A673 (cell line): ENCODE results near the gene WDR59. TPM values are rescaled to one million over a fixed set of nuclear protein-coding genes. Genes with fewer than 3 reads are reported as not detected.

ENCODE experiments used
- BruUV-seq: library from RNA; stranded (reverse); fragments of 400-500 nt; replicated peaks from 2 replicates; lab custom pipeline; 2021; lab: Mats Ljungman, UMichigan
- CTCF ChIA-PET: fragments of 300-600 bp; sonication (Branson Sonifier 250); formaldehyde crosslinking; loops from one replicate; lab custom pipeline; 2022; ENCODE audit warnings: antibody characterized with exemption; lab: Charles Lee
- POLR2A ChIA-PET: fragments of 300-600 bp; sonication (Branson Sonifier 250); formaldehyde crosslinking; loops from one replicate; lab custom pipeline; 2022; ENCODE audit warnings: antibody characterized with exemption; ENCODE audit not compliant: low non-redundant PET; lab: Charles Lee
- DNase-seq: peaks from one replicate; pipeline ENCODE4 v3.0.0-alpha.2; 2015; ENCODE audit warnings: low spot score
- H3K27ac ChIP-seq: fragments of 200-600 bp; sonication (generic); 2 replicates; pipeline ENCODE4 v1.5.1; 2016; ENCODE audit warnings: mixed run types, low read depth, mild to moderate bottlenecking, mixed read lengths, antibody characterized with exemption, low read length; ENCODE audit not compliant: poor library complexity, severe bottlenecking
- H3K27me3 ChIP-seq: fragments of 200-600 bp; sonication (generic); replicated peaks from 2 replicates; pipeline ENCODE4 v1.6.1; 2017; ENCODE audit warnings: mixed run types, low read depth, mild to moderate bottlenecking, mixed read lengths, antibody characterized with exemption, low read length; ENCODE audit not compliant: insufficient read depth, poor library complexity
- H3K36me3 ChIP-seq: fragments of 200-600 bp; sonication (generic); 2 replicates; pipeline ENCODE4 v1.6.1; 2016; ENCODE audit warnings: mixed run types, mild to moderate bottlenecking, mixed read lengths, antibody characterized with exemption, low read length; ENCODE audit not compliant: insufficient read depth, poor library complexity, severe bottlenecking
- H3K4me1 ChIP-seq: fragments of 200-600 bp; sonication (generic); 2 replicates; pipeline ENCODE4 v1.6.1; 2017; ENCODE audit warnings: mixed run types, mild to moderate bottlenecking, mixed read lengths, antibody characterized with exemption, low read length; ENCODE audit not compliant: insufficient read depth, poor library complexity, severe bottlenecking
- H3K4me3 ChIP-seq: fragments of 200-600 bp; sonication (generic); 2 replicates; pipeline ENCODE4 v1.5.1; 2016; ENCODE audit warnings: low read depth, mixed run types, mild to moderate bottlenecking, mixed read lengths, low read length; ENCODE audit not compliant: poor library complexity, severe bottlenecking
- H3K9me3 ChIP-seq: fragments of 200-600 bp; sonication (generic); 2 replicates; pipeline ENCODE4 v1.6.1; 2016; ENCODE audit warnings: mixed run types, low read depth, mild to moderate bottlenecking, mixed read lengths, antibody characterized with exemption, low read length; ENCODE audit not compliant: poor library complexity, severe bottlenecking
- CTCF ChIP-seq: fragments of 300-800, 200-600 bp; sonication (generic); conservative IDR thresholded peaks from 2 replicates; pipeline ENCODE4 v1.5.1; 2017; ENCODE audit warnings: low read depth, mild to moderate bottlenecking, antibody characterized with exemption, low read length, moderate library complexity, mixed read lengths
- EZH2 ChIP-seq: fragments of 200-600 bp; sonication (generic); IDR thresholded peaks from 2 replicates; pipeline ENCODE4 v1.6.1; 2017; ENCODE audit warnings: borderline replicate concordance, low read depth, mild to moderate bottlenecking, mixed read lengths, antibody characterized with exemption, low read length; ENCODE audit not compliant: poor library complexity, severe bottlenecking
- intact Hi-C: fragments of 100-400 bp; cut with micrococcal nuclease; formaldehyde crosslinking; loops from one replicate; pipeline ENCODE4 v1.10.0; 2022; ENCODE audit not compliant: unreplicated experiment
- total RNA-seq: library from RNA; stranded (reverse); gene quantifications from 2 replicates; pipeline ENCODE4 v1.2.3, GENCODE V29; 2021

Gene WDR59
- total RNA-seq, 1 experiment from 2014 or later: 51.4 TPM

DNA sequence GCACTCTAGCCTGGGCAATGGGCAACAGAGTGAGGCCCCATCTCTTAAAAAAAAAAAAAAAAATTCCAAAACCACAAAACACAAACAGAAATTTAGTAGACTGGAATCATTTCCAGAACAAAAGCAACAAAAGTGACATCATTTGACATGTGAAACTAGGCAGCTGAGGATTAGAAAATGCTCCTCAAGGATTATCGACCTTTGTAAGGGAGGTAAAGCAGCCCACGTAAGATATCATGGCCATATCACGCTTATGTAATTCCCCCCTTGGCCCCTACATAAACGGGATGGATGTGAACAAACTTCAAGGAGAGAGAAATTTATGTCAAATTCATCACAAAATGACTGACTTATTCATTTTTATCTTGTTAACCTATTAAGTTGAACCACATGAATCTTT is 83.3 kb downstream of the WDR59 start:
- H3K9me3 ChIP-seq: no peaks in the 10 kb centered on the region
- TF ChIP-seq EZH2 (no peak), CTCF (no peak)
- no peaks in the 10 kb centered on the region for H3K36me3 ChIP-seq
- no peaks in the 10 kb centered on the region for H3K27me3 ChIP-seq
- intact Hi-C loops: no loop called here
- H3K4me3 ChIP-seq: no peak overlapping the region
- H3K4me1 ChIP-seq: no peaks in the 10 kb centered on the region
- H3K27ac ChIP-seq: no peak overlapping the region
- ChIA-PET CTCF (no interaction called here), POLR2A (no interaction called here)
- no peak for DNase-seq
- BruUV-seq: no TSS peak

GRCh38 chr16:74899816-74900215 is 85.1 kb downstream of the WDR59 start:
- no peak overlapping the region for H3K4me3 ChIP-seq
- no peaks in the 10 kb centered on the region for H3K36me3 ChIP-seq
- CTCF ChIA-PET: no interaction called here
- DNase-seq: no peak
- BruUV-seq: no TSS peak
- TF ChIP-seq EZH2: no peak
- no peak for TF ChIP-seq CTCF
- POLR2A ChIA-PET: no interaction called here
- no peaks in the 10 kb centered on the region for H3K27me3 ChIP-seq
- H3K4me1 ChIP-seq: no peaks in the 10 kb centered on the region
- H3K9me3 ChIP-seq: no peaks in the 10 kb centered on the region
- no peak overlapping the region for H3K27ac ChIP-seq
- intact Hi-C loops: no loop called here

GRCh38 chr16:74898659-74899058 is 86.3 kb downstream of the WDR59 start:
- ChIA-PET CTCF (no interaction called here), POLR2A (no interaction called here)
- no peaks in the 10 kb centered on the region for H3K36me3 ChIP-seq
- H3K27ac ChIP-seq: no peak overlapping the region
- DNase-seq: no peak
- H3K9me3 ChIP-seq: no peaks in the 10 kb centered on the region
- no peaks in the 10 kb centered on the region for H3K27me3 ChIP-seq
- H3K4me1 ChIP-seq: no peaks in the 10 kb centered on the region
- TF ChIP-seq CTCF: no peak
- no peak for TF ChIP-seq EZH2
- intact Hi-C loops: no loop called here
- no TSS peak for BruUV-seq
- no peak overlapping the region for H3K4me3 ChIP-seq
